Lower leg skin (tissue), 3 donors: ENCODE measurements around the gene PDZD2.

ENCODE experiments used
- CTCF ChIP-seq, 3 donors: fragments of 450-650 bp; IDR thresholded peaks; one replicate each; pipeline ENCODE4 v1.5.1; 2016; ENCODE audit warnings: antibody characterized with exemption in 3 of 3, mild to moderate bottlenecking in 3 of 3, moderate library complexity in 2 of 3
- POLR2A ChIP-seq, 2 donors: fragments of 450-650 bp; IDR thresholded peaks; one replicate each; pipeline ENCODE4 v1.6.1; 2016 to 2017; ENCODE audit warnings: antibody characterized with exemption in 2 of 2, mild to moderate bottlenecking in 1 of 2, moderate library complexity in 1 of 2

DNA sequence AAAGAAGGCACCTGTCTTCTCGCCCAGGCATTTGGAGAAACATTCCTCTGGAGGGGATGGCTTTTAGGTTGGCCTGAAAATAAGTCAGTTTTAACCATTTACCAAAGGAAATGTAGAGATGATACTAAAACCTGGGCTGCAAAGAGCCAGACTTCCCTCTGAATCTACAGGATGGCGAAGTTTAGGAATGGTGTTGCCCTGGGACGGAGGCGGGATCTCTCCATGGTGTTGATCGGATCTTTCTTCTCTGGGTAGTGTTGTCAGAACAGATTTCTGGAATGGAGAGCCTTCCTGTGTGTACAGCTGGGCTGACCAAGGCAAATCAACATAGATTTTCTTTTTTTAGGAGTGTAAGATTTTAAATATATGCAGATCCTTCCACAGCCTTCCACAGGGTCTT, 159.2 kb downstream of the PDZD2 start:
- no peak for TF ChIP-seq POLR2A (IDR thresholded peaks at IDR 0.05)
- no peak for TF ChIP-seq CTCF (IDR thresholded peaks at IDR 0.05)
